ENCODE data around the gene TMSB15A. TPM values are rescaled to one million over a fixed set of nuclear protein-coding genes. Genes with fewer than 3 reads are reported as not detected.
A peak's percentile ranks its signal among the peaks of the same experiment; 100 is the strongest.
"Not testable (repeated sequence)": the region's sequence is repeated elsewhere in the genome, so short reads cannot be mapped to it uniquely, and the experiment has no call there.

TMSB15A gene
- total RNA-seq, 1 donor from 2014 or later: not detected

DNA sequence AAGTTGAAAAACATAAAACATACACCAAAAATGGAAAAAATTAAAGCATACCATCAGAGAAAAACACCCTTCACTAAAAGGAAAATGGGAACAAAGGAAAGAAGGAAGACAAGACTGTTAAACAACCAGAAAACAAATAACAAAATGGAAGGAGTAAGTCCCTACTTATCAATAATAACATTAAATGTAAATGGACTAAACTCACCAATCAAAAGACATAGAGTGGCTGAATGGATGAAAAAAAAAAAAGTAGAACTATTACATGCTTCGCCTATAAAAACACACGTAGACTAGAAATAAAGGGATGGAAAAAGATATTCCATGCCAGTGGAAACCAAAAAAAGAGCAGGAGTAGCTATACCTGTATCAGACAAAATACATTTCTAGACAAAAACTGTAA, 19.4 kb upstream of the TMSB15A start:
- H3K36me3 Mint-ChIP-seq (ENCODE audit: low read depth): no peaks in the 10 kb centered on the region
- no peak for ATAC-seq (ENCODE audit: low read depth)
- ChIA-PET POLR2A (no interaction called here), CTCF (no interaction called here)
- H3K27ac Mint-ChIP-seq: no peak overlapping the region
- TF ChIP-seq, protein P1, sequence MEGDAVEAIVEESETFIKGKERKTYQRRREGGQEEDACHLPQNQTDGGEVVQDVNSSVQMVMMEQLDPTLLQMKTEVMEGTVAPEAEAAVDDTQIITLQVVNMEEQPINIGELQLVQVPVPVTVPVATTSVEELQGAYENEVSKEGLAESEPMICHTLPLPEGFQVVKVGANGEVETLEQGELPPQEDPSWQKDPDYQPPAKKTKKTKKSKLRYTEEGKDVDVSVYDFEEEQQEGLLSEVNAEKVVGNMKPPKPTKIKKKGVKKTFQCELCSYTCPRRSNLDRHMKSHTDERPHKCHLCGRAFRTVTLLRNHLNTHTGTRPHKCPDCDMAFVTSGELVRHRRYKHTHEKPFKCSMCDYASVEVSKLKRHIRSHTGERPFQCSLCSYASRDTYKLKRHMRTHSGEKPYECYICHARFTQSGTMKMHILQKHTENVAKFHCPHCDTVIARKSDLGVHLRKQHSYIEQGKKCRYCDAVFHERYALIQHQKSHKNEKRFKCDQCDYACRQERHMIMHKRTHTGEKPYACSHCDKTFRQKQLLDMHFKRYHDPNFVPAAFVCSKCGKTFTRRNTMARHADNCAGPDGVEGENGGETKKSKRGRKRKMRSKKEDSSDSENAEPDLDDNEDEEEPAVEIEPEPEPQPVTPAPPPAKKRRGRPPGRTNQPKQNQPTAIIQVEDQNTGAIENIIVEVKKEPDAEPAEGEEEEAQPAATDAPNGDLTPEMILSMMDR (IDR thresholded peaks at IDR 0.05): no peak
- H3K4me3 Mint-ChIP-seq: no peak overlapping the region
- H3K9me3 Mint-ChIP-seq: peaks cover 2% of the 10 kb centered on the region
- no peak for DNase-seq
- intact Hi-C loops (cut with micrococcal nuclease): no loop called here
- H3K27me3 Mint-ChIP-seq: peaks cover 5% of the 10 kb centered on the region
- H3K4me1 Mint-ChIP-seq: no peaks in the 10 kb centered on the region

DNA sequence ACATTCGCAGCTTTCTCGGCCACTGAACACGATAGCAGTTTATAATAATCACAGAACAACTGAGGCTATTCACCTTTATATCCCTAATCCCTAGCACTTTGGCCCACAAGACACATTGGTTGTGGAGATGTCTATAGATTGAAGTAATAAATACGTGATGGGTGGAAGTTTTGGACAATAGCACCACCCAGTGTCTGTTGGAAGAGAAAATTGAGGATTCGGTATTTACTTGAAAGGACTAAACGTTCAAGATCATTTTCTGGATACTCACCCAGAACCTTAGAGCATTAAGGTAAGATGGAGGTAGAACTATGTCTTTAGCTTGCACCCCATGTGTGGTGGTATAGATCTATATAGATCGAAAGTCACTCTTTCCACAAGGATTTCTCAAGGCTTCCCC, 787 bp upstream of the TMSB15A start:
- H3K36me3 Mint-ChIP-seq (ENCODE audit: low read depth): no peaks in the 10 kb centered on the region
- ATAC-seq (ENCODE audit: low read depth) (no peak), DNase-seq (no peak)
- H3K27me3 Mint-ChIP-seq: peaks cover 20% of the 10 kb centered on the region
- H3K4me1 Mint-ChIP-seq: peaks cover 6% of the 10 kb centered on the region
- ChIA-PET POLR2A (no interaction called here), CTCF (no interaction called here)
- H3K9me3 Mint-ChIP-seq: no peaks in the 10 kb centered on the region
- H3K4me3 Mint-ChIP-seq: peak overlapping the region; percentile 80
- intact Hi-C loops (cut with micrococcal nuclease): no loop called here
- TF ChIP-seq, protein P1 (IDR thresholded peaks at IDR 0.05): no peak
- no peak overlapping the region for H3K27ac Mint-ChIP-seq

DNA sequence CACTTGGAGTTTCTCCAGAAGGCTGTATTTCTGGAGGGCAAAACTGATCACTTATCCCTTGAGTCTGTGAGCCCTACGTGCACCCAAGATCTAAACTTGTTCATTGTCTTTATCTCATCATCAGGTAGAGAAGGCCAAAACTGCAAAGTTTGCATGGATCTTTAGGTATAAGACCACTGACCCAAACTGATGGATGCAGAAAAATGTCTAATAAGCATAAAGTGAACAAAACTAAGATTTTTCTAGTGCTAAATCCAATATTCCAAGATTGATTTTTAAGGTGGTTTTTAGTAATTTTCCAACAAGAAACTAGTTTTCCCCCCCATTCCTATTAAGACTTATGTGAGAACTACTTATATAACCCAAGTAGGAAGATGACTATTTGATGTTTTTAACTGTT, 2.0 kb downstream of the TMSB15A start:
- no peaks in the 10 kb centered on the region for H3K9me3 Mint-ChIP-seq
- H3K4me3 Mint-ChIP-seq: no peak overlapping the region
- TF ChIP-seq, protein P1 (IDR thresholded peaks at IDR 0.05): no peak
- no peaks in the 10 kb centered on the region for H3K36me3 Mint-ChIP-seq (ENCODE audit: low read depth)
- CTCF ChIA-PET: no interaction called here
- intact Hi-C loops (cut with micrococcal nuclease): no loop called here
- POLR2A ChIA-PET: no interaction called here
- H3K27ac Mint-ChIP-seq: no peak overlapping the region
- DNase-seq (no peak), ATAC-seq (ENCODE audit: low read depth) (no peak)
- H3K27me3 Mint-ChIP-seq: peaks cover 23% of the 10 kb centered on the region
- peaks cover 6% of the 10 kb centered on the region for H3K4me1 Mint-ChIP-seq

DNA sequence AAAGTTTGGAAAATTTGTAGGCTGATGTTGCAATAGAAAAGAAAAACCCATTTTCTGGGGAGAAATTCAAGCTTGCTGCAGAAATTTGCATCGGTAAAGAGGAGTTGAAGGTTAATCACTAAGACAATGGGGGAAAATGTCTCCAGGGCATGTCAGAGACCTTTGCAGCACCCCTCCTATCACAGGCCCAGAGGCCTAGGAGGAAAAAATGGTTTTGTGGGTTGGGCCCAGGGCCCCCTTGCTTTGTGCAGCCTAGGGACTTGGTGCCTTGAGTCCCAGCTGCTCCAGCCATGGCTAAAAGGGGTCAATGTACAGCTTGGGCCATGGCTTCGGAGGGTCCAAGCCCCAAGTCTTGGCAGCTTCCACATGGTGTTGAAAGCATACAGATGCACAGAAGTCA, 17.8 kb downstream of the TMSB15A start:
- ATAC-seq (ENCODE audit: low read depth): no peak
- intact Hi-C loops (cut with micrococcal nuclease): loop anchor here (10.0 kb wide), 1 partner anchor 366 kb away; no protein-coding TSS in a partner anchor
- Mint-ChIP-seq H3K36me3 (ENCODE audit: low read depth) (no peaks in the 10 kb centered on the region), H3K4me3 (no peak overlapping the region), H3K27me3 (peaks cover 6% of the 10 kb centered on the region), H3K9me3 (peaks cover 2% of the 10 kb centered on the region), H3K4me1 (no peaks in the 10 kb centered on the region), H3K27ac (no peak overlapping the region)
- TF ChIP-seq, protein P1 (IDR thresholded peaks at IDR 0.05): no peak
- ChIA-PET CTCF (no interaction called here), POLR2A (no interaction called here)
- DNase-seq: no peak

DNA sequence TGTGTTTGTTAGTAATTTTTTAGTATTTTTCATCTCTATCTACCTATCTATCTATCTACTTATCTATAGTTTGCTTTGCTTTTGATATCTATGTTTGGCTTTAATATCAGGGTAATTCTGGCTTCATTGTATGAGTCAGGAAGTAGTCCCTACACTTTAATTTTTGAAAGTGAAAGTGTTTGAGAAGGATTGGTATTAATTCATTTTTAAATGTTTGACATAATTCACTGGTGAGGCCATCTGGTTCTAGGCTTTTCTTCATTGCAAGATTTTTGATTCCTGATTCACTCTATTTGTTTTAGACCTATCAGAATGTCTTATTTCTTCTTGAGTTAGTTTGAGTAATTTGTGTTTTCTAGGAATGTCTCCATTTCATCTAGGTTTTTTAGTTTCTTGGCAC, 24.8 kb downstream of the TMSB15A start:
- DNase-seq: no peak
- no peaks in the 10 kb centered on the region for H3K4me1 Mint-ChIP-seq
- intact Hi-C loops (cut with micrococcal nuclease): loop anchor here (10.0 kb wide), 1 partner anchor 373 kb away; no protein-coding TSS in a partner anchor
- ATAC-seq (ENCODE audit: low read depth): no peak
- no peaks in the 10 kb centered on the region for H3K9me3 Mint-ChIP-seq
- POLR2A ChIA-PET: no interaction called here
- CTCF ChIA-PET: no interaction called here
- no peak overlapping the region for H3K4me3 Mint-ChIP-seq
- TF ChIP-seq, protein P1 (IDR thresholded peaks at IDR 0.05): no peak
- no peaks in the 10 kb centered on the region for H3K36me3 Mint-ChIP-seq (ENCODE audit: low read depth)
- no peaks in the 10 kb centered on the region for H3K27me3 Mint-ChIP-seq
- H3K27ac Mint-ChIP-seq: no peak overlapping the region

DNA sequence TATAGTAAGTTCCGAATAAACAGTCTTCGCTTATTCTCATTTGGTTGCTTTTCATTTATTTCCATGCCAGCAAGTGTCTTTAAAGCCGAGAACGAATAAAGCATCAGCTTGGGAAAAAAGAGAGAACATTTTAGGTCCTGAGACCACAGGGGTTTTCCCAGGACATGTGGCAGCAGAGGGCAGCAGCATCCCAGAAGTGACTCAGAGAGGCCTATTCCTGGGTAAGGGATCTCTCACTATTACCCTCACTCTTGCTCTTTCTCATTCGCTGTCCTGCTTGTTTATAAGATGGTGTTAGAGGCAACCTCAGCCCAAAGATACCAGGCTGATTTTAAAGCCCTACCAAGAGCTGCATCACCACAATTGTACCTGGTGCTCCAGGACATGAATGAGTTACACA, 37.8 kb downstream of the TMSB15A start:
- H3K9me3 Mint-ChIP-seq; ATAC-seq (ENCODE audit: low read depth); POLR2A ChIA-PET; intact Hi-C loops (cut with micrococcal nuclease); CTCF ChIA-PET; H3K27ac Mint-ChIP-seq; DNase-seq; H3K27me3 Mint-ChIP-seq; H3K36me3 Mint-ChIP-seq (ENCODE audit: low read depth); H3K4me3 Mint-ChIP-seq; H3K4me1 Mint-ChIP-seq: not testable (repeated sequence)

DNA sequence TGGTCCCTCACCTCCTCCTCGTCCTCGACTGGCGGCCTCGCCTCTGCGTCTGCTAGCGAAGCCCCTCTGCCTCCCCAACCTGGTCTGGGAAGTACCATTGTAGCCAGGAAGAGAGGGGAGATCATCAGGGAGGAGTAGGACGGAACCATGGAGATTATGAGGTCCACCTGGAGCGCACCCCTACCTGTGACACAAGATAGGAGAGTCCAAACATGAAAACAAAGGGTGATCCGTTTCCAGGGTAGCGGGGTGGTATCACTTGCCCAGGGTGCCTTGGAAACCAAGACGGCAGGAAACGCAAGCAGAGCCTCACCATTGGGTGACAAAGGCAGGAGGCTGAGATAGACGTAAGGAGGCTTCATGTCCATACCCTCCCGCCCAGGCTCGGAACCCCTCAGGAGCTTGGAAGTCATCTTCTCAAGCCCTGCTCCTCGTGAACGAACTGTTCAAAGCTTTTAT, 44.7 kb downstream of the TMSB15A start, which contains the start of gene TCP11X2:
TSS of gene TCP11X2 (minus strand) at position 51 of the 459 bp plus-strand sequence.
- intact Hi-C loops (cut with micrococcal nuclease); DNase-seq; H3K27ac Mint-ChIP-seq; H3K9me3 Mint-ChIP-seq; CTCF ChIA-PET; H3K4me1 Mint-ChIP-seq; POLR2A ChIA-PET; H3K36me3 Mint-ChIP-seq (ENCODE audit: low read depth); H3K27me3 Mint-ChIP-seq; H3K4me3 Mint-ChIP-seq; ATAC-seq (ENCODE audit: low read depth): not testable (repeated sequence)

DNA sequence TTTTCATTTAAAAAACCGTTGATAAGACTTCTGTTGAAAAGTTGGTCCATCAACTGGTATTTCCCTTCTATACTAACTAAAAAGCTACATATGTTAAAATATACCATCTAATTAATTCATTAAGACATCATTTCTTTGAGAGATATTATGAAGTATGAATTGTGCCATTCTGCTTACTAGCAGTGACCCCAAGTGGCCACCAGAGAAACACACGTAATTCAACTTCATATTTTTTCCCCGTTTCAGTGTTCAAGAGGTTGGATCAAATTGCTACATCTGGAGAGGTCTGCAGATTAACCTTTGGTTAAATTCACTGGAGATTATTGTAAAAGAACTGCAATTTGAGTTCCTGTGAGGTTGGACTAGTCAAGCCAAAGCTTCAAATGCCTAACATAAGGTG, 46.3 kb downstream of the TMSB15A start:
- DNase-seq; intact Hi-C loops (cut with micrococcal nuclease); CTCF ChIA-PET; POLR2A ChIA-PET; H3K36me3 Mint-ChIP-seq (ENCODE audit: low read depth); H3K27ac Mint-ChIP-seq; H3K4me1 Mint-ChIP-seq; H3K4me3 Mint-ChIP-seq; H3K27me3 Mint-ChIP-seq; ATAC-seq (ENCODE audit: low read depth); H3K9me3 Mint-ChIP-seq: not testable (repeated sequence)

Data from activated B cell treated with CpG ODN at 0.5 μM for 24 hours (primary cell).